Measurements from ENCODE around the gene KDSR. TPM values are rescaled to one million over a fixed set of nuclear protein-coding genes. Genes with fewer than 3 reads are reported as not detected.

Gene KDSR, protein sequence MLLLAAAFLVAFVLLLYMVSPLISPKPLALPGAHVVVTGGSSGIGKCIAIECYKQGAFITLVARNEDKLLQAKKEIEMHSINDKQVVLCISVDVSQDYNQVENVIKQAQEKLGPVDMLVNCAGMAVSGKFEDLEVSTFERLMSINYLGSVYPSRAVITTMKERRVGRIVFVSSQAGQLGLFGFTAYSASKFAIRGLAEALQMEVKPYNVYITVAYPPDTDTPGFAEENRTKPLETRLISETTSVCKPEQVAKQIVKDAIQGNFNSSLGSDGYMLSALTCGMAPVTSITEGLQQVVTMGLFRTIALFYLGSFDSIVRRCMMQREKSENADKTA
- total RNA-seq (2022; extraction: Qiagen RNA extraction) = 37.6 to 43.8 TPM (median 40.5 TPM) in 5 replicates

DNA sequence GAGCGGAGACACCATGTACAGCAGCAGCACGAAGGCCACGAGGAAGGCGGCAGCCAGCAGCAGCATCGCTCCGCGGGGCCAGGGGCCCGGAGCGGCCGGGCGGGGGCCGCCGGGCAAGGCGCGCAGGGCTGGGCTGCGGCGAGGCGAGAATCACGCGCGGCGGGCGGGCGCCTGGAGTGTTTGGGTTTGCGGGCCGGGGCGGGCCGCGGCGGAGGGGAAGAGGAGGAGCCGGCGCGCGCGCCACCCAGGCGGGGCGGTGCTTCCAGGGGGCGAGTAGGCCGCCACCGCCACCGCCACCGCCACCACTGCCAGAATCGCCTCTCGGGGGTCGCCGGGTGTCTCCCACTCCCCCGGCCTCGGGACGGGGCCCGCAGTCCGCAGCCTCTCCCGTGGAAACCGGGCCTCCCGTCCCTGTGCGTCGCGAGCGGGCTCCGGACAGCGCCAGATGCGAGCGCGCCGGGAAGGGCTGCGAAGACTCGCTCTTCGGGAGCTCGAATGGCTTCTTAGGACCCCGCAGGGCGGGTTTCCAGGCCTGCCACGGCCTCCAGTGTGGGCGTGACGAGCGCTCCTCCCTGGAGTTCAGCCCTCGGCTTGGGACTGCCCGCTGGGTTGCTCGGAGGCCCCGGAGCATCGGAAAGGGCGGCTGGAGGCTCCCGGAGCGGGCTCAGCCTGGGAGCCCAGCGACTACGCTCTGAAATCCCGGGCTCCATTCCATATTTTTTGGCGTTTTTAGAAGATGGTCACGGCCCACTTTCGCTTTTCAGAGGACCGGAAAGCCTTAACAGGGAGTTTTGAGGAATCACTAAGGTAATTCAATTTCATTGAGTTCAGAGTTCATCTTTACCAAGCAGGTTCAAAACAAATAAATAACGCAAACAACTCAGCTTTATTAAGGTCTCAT is at the start of gene KDSR:
Gene KDSR (minus strand): TSS at position 154 of the 901 bp plus-strand sequence. CDS start 88 bp downstream, at position 66.

DNA sequence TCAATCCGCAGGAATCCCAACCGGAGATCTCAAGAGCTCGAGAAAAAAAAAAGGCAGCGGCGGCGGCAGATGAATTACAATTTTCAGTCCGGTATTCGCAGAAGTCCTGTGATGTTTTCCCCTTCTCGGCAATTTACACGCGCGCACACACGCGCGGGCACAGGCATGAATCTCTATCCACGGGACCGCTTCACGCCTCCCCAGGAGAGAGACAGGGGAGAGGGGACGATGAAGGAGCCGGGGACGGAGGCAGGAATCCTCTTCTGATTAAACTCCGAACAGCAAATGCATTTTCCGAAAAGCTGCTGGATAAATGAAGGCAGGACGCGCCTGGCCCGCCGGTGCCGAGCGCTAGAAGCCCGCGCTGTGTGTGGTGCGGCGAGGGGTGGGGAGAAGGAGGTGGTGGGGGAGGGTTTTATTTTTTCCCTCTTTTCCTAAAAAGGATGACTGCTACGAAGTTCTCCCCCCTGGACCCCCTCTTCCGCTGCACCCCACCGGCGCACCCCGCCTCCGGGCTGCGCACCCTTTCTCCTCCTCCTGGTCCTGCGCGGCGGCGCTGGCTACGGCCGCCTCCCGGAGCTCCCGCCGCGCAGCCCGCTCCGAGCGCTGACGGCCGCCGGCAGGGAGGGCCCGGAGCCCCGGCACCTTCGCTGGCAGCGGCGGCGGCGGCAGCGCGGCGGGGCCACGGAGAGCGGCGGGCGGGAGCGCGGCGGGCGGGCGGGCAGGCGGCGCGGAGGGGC is 47.5 kb downstream of the KDSR start, which contains the start of gene BCL2:
Gene BCL2 (minus strand): TSS at position 387 of the 740 bp plus-strand sequence.

Other genes starting within 250 kb of the KDSR start
- 0.45 to 0.59 TPM (median 0.55 TPM) in 5 replicates for gene BCL2, start 47.4 kb downstream of the KDSR start, total RNA-seq (2022; extraction: Qiagen RNA extraction)
- gene VPS4B, start 55.3 kb upstream of the KDSR start, total RNA-seq (2022; extraction: Qiagen RNA extraction) = 18.2 to 24.8 TPM (median 19.0 TPM) in 5 replicates
- gene SERPINB5, start 109.8 kb upstream of the KDSR start, total RNA-seq (2022; extraction: Qiagen RNA extraction) = 0.13 to 0.45 TPM (median 0.17 TPM) in 5 replicates
- gene SERPINB12, start 175.2 kb upstream of the KDSR start, total RNA-seq (2022; extraction: Qiagen RNA extraction) = not detected in 5 replicates
- not detected in 5 replicates for gene SERPINB13, start 220.1 kb upstream of the KDSR start, total RNA-seq (2022; extraction: Qiagen RNA extraction)

All from A549 treated with Hydrocortisone at 1 μM for 4 hours (cell line).